HK-2 (cell line): ENCODE results near the gene ERCC6L2.

ENCODE experiments used
- DNase-seq: peaks from one replicate; pipeline ENCODE4 v3.0.0-alpha.2; 2018; ENCODE audit not compliant: unreplicated experiment

ERCC6L2 gene

DNA sequence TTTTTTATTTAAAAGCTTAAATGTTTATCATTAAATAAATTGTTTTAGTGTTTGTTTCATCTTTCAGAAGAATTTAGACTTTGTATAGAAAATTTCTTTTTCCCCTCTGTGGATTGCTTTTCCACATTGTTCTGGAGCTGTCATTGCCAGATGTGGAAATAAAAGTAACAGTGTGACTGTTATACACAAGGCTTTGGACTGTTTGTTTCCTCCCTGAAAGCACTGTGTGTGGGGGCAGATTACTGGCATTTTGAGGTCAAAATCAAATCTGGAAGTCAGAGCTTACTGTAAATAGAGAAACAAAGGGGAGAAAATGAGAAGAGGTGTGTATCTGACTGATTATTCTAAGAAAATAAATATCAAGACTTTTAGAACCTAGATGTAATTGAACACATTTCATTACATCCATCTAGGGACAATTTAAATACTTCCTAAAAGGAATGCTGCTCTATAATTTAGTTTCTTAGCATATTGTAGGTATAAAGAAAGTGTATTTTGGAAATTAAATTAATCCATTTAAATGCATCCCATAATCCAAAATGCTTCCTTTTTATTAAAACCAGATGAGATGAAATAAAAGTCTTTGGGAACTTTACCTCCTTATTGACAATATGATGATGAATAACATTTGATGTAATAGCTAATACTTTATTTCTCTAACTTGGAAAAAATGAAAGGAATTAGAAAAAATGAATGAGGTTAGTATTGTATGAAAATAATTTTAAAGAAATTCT, 51.9 kb downstream of the ERCC6L2 start:
- no peak for DNase-seq

DNA sequence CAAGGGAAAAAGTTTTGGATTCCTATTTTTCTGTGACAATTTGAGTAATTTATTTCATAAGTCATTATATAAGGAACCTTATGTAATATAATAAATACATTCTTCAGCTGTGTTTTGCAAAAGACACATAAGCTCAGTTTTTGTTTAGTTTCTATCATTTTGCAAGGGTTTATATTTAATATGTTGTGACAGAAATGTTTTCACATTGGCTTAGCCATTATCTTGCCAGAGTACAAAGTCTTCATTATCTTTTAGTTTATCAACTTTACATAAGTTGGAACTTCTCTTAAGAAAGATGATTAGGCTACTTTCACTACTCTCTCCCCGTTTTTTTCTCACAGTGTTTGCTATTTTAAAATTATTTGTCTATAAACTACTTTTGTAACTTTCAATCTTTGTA, 54.8 kb downstream of the ERCC6L2 start:
- DNase-seq = no peak

DNA sequence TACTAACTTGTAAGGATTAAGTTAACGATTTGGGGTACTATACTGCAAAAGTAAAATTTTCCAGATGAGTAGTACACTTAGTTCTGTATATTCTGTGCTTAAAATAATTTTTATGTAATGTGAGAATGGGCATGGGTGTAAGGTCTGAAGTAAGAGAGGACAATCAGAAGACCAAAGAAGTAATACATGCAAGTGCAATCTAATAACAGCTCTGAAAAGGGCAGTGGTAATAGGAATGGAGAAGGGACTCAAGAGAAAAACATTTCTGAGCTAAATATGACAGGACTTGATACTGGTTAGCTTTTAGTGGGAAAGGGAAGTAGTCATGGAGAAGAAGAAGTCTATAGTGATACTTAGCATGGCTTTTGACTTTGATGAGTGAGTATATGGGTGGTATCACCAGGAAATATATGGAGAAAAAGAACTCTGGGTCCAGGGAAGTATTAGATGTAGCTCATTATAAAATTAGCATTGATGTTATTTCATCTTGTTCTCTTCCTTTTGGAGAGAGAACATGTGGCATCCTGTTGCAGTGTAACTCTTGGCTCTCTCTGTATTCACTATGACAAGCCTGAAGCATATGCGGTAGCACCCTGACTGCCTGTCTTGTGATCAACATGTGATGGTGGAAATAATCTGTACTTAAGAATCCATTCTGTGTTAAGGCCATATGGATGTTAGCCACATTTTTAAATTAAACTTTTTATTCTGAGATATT, 60.5 kb downstream of the ERCC6L2 start:
- DNase-seq = no peak

DNA sequence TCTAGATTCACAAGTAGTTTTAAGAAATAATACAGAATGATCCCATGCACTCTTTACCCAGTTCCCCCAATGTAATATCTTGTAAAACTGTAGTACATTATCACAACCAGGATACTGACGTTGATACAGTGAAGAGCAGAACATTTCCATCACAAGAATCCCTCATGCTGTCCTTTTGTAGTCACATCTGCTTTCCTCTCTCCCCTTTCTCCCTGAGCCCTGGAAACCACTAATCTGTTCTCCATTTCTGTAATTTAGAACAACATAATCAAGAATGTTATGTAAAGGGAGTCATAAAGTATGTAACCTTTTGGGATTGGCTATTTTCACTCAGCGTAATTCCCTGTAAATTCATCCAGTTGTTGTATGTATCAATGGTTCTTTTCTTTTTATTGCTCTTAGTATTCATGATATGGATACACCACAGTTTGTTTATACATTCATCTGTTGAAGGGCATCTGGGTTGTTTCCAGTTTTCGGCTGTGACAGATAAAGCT, 61.1 kb downstream of the ERCC6L2 start:
- no peak for DNase-seq

DNA sequence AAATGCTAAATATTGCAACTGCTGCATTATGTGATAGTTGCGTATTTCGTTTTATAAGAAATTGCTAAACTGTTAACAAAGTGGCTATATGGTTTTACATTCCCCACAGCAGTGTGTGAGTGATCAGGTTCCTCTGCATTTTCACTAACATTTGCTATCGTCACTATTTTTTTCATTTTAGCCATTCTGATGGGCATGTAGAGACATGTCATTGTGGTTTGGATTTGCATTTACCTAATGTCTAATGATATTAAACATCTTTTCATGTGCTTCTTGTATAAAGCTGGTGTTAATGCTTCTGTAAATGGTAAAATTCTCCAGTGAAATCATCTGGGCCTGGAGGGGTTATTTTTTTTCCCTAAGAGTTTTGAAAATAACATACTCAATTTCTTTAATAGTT, 61.6 kb downstream of the ERCC6L2 start:
- DNase-seq = no peak

DNA sequence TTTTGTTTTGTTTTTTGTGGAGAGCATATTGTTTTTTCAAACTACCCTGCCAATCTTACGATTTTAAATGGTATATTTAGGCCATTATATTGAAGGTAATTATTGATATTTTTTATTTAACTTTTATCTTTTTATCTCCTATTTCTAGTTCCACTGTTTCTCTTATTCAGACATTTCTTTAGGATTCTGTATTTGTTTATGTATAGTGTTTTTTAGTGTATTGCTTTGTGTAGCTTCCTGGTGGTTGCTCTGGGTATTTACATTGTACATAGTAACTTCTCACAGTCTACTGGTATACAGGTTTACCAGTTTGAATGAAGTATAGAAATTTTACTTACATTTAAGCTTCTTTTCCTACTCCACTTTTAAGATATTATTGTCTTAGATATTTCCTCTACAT, 63.2 kb downstream of the ERCC6L2 start:
- DNase-seq = no peak

DNA sequence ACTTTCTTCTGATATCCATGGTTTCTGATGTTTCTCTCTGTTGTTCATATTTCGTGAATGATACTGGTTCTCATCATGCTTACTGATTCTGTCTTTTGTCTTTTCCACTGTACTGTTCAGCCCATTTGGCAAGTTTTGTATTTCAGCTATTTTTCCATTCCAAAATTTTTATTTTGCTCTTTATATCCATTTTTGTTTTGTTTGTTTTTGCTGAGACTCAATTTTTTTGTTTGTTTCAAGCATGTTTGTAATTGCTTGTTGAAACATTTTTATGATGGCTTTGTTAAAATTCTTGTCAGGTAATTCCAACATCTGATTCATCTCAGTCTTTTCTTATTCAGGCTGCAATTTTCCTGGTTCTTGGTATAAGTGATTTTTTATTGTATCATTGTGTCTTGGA, 64.0 kb downstream of the ERCC6L2 start:
- no peak for DNase-seq

DNA sequence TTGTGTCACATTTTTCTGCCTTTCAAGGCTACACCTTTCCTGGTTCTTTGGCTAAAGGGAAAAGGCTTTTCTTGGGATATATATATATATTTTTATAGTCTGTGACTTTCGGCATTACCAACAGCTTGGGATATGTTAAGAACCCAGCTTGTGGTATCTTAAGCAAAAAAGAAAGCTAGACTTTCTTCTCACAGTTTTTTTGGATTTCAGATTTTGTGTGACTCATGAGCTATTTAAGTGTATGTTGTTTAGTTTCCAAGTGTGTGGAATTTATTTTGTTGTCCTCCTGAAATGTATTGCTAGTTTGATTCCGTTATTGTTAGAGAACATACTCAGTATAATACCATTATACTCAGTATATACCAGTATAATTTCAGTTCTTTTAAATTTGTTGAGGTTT, 64.8 kb downstream of the ERCC6L2 start:
- no peak for DNase-seq

DNA sequence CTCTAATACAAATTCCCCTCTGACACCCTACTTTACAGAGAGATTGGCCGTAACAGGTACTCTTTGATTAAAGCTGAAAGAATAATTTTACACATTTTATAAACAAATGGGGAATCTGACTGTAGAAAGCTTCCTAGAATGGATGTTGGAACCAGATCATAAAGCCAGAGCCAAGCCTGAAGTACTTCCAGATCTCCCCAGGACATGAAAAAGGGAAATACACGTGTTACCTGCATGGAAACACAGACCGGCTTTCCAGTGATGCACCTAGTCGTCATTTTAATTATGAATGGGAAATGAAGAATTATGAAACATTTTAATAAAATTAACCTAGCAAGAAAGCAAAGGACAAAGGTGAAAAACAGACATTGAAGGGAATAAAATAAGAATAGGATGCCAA, 66.5 kb downstream of the ERCC6L2 start:
- DNase-seq = no peak

DNA sequence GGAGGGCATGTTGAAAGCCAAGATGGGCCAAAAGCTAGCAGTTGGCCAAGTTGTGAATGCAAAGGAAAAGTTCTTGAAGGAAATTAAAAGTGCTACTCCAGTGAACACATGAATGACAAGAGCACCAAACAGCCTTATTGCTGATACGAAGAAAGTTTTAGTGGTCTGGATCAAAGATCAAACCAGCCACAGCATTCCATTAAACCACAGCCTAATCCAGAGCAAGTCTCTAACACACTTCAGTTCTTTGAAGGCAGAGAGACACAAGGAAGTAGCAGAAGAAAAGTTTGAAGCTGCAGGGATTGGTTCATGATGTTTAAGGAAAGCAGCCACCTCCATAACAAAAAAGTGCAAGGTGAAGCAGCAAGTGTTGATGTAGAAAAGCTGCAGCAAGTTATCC, 71.6 kb downstream of the ERCC6L2 start:
- DNase-seq = no peak

DNA sequence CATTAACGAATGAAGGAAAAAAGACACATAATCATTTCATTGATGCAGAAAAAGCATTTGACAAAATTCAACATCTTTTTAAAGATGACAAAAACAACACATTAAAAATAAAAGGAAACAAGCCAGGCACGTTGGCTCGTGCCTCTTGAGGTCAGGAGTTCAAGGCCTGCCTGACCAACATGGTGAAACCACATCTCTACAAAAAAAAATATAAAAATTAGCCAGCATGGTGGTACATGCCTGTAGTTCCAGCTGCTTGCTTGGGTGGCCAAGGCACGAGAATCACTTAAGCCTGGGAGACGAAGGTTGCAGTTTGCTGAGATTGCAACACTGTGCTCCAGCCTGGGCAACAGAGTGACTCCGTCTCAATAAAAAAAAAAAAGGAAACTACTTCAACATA, 77.0 kb downstream of the ERCC6L2 start:
- no peak for DNase-seq

DNA sequence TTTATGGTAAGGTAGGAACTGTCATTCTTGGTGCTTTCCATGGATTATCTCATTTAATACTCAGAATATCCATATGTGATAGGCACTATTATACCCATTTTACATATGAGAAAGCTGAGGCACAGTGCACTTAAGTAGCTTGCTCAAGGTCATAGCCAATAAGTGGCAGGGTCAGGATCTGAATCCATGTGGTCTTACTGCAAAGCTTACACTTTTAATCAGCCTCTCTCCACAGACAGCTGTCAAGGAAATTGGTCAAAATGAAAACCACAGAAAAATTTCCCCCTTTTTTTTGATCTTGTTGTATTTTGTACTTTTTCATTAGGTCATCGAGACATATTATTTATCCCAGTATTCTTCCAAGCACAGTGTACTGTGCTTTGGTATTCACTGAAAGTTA, 78.5 kb downstream of the ERCC6L2 start:
- DNase-seq = no peak

DNA sequence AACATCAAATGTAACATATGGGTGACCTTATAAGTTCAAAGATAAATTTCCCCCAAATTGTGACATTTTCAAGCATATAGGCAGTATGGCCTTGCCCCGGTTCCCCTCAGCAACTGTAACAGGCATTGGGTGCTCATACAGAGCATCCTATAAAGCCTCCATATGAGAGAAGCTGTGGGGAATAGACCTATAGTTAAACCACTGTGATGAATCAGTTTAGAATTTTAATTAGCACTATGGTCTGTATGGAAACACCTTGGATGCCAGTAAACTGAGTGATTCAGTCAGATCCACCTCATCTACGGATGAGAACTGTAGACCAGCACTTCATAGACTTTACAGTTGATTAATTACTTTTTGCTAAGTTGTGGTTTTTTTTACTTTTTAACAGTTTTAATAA, 79.4 kb downstream of the ERCC6L2 start:
- DNase-seq = no peak

DNA sequence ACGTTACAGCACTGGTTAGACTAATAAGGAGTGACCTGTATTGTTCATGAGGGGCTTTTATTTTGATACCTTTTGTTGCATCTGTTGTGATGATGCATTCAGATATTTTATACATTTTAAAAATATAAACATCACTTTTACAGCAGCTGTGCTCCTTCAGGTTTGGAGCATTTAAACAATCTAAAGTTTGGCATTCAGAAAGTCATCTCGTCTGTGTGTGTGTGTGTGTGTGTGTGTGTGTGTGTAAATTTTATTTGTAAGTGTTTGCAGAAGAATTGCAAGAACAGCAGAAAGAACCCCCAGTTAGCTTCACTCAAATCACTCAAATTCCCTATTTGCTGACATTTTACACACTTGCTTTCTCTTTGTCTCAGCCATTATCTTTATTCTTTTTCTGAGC, 87.4 kb downstream of the ERCC6L2 start:
- no peak for DNase-seq

DNA sequence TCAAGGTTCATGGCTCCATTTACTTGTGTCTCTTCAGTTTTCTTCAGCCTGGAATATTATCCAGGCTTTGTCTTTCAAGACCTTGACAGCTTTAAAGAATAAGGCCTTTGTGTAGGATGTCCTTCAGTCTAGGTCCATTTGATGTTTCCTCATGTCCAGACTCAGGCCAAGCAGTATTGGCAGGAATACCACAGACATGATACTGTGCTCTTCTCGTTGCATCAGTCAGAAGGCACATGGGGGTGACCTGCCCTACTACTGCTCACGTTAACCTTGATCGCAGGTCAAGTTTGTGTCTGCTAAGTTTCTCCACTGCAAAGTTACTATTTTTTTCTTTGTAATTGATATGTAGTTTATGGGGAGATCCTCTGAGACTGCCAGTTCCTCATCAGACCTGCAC, 88.2 kb downstream of the ERCC6L2 start:
- no peak for DNase-seq

DNA sequence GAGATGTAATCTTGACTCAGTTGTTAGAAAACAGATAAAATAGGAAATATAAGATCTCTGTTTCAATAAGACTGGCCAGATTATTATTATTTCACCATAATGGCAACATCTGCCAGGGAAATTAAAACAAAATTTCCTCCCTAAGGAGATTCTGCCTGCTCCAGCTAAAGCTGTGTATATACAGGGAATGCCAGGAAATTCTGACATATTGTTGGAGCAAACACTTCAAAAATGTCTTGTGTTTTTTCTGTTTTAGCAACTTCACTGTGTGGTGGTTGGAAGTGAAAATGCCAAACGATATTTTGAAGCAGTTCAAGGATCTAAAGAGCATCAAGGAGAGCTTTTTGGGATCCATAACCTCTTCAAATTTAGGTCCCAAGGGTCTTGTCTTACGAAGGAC, 90.8 kb downstream of the ERCC6L2 start:
- no peak for DNase-seq

DNA sequence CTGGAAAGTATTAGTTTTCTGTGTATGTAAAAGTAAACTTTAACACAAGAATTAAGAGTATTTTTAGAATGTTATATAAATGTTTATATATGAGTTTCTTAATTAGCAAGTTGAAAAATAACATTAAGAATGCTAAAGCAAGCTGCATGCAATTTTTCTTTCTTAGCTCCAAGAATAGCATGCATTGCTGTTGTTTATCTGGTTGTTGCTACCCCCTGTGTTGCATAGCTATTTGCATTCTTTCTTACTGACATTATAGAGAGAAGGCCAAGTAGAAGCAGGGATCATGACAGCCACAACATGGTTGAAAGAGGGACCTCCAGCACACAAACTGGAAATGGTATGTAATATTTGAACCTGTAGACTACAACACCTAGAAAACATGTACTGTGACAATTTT, 94.8 kb downstream of the ERCC6L2 start:
- DNase-seq = no peak

DNA sequence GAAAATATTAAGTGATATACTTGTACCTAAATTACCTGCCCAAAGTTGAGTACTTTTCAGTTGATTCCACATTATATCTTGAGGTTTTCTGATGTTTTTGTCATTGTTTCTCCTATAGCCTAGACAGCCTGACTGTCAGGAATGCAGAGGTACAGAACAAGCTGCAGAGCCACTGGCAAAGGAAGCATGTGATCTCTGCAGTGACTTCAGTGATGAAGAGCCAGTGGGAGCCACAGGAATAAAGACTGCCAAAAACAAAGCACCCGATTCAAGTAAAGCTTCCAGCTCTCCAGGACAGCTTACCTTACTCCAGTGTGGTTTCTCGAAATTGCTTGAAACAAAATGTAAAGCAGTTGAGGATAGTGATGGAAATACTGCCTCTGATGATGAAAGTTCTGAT, 96.3 kb downstream of the ERCC6L2 start:
- DNase-seq = no peak

DNA sequence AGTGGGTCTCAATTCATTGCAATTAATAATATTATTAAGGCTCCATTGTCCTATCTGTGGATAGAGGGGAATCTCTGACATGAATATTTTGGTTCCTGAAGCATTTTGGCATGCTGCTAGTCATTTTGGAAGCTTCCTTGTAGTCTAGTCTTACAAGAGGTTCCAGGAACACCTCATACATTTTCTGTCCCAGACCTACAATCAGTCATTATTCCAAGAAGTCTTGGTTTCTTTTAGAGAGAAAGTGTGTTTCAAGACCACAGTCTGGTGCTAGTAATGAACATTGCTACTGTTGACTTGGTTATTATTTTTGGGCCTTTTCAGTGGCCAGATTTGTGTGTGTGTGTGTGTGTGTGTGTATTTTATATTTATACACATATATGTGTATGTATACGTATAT, 98.9 kb downstream of the ERCC6L2 start:
- no peak for DNase-seq

DNA sequence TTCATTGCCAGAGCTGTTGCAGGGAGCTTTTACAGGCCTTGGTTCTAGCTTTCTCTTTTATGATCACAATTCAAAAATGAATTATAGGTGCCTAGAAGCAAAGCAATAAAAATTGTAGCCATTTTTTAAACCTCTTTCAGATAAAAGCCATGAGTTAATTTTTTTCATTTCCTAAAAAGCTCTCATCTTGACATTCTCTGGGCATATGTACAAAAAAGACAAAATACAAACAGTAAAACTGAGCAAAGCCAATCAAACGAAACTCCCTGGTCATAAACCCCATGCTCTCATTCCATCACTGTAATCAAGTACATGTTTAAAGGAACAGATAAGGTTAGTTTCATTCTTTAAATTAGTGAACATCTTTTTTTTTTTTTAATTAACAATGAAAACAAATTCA, 101.9 kb downstream of the ERCC6L2 start:
- DNase-seq = no peak

DNA sequence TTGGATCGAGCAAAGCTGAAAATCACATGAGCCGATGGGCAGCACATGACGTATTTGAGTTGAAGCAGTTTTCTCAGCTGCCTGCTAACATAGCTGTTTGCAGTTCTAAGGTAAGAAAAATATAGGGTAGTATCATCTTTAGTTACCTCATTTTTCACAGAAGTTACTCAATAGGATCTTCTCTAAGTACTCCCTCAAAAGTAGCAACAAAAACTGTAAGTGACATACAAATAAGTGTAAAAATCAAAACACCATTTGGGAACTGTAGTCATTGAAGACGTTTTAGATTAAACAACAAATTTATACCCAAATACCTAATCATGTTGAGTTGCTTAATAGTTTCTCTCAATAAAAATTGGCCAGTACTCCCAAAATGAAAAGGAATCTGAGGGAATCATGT, 102.6 kb downstream of the ERCC6L2 start:
- no peak for DNase-seq

DNA sequence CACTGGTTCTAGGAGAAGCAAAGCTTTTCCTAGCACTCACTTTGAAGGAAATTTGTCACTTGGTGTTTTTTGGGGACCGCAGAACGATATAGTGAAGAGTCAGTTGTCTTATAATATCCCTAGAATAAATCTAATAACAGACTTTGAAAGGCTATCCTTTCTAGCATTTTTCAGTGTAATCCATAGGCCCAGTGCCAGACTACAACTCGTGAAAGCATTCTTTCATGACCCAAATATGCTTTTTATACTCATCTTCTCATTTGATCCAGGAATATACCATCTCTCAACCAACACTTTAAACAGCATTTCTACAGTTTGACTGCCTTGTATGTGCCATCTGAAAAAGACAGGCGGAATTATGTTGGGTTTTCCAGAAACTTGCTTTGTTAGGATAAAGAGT, 104.0 kb downstream of the ERCC6L2 start:
- no peak for DNase-seq

DNA sequence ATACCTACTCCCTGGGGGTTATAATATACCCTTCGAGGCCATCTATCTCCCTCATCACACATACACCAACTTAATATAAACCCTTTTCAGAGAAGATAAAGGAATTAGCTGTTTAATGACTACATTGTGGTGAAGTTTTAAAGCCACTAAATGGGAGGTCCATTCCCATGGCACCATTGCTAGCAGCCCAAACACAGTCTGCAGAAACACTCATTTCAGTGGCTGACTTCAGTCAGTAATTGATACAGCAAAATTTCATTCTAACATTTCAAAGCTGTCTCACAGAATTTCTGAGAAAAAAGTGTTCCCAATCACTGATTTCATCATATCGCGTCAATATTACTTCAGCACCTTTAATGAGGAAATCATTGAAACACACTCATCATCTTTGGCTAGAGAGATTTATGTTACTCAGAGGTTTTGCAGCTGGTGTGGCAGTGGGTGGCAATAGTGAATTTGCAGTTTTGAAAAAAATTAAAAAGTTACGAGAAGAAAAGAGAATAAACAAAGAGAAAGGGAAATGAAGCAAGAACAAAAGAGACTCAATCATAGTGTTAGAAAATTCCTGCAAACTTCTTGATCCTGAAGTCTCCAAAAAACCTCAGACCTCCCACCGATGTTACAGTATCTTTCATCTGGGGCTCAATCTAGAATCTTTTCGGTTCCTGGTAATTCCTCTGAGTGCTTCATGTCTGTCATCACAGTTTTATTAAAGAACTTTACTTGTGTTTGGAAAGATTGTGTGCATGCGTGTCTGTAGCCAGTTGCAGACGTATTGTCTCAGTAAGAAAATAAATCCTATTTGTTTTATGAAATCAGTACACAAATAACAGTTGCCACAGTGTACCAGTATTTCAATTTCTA, 105.0 kb downstream of the ERCC6L2 start:
- DNase-seq = no peak
